ENCODE results near the gene SSTR3.
A peak's percentile ranks its signal among the peaks of the same experiment; 100 is the strongest.

SSTR3 gene

GRCh38 chr22:37244922-37245722 lies 32.8 kb upstream of the SSTR3 start:
- no peaks in the 10 kb centered on the region for H3K79me2 ChIP-seq (ENCODE audit: control insufficient read depth, insufficient read depth, low read length)
- H3K27me3 ChIP-seq (ENCODE audit: insufficient read depth, low read length, poor library complexity): no peaks in the 10 kb centered on the region
- H3K36me3 ChIP-seq (ENCODE audit: control insufficient read depth, insufficient read depth, low read length): no peaks in the 10 kb centered on the region
- H3K4me3 ChIP-seq (ENCODE audit: low read length): no peak overlapping the region
- H4K8ac ChIP-seq (ENCODE audit: low read depth, low read length): no peak overlapping the region
- no peak for DNase-seq
- H3K4me2 ChIP-seq (ENCODE audit: low read length): no peak overlapping the region
- H3K27ac ChIP-seq (ENCODE audit: low read depth, low read length): no peak overlapping the region
- no peak overlapping the region for H3K56ac ChIP-seq (ENCODE audit: low read length)
- H3K23ac ChIP-seq (ENCODE audit: low read length): no peak overlapping the region
- H2BK120ac ChIP-seq (ENCODE audit: low read depth, low read length): no peak overlapping the region
- WGBS (ENCODE audit: extremely low coverage, insufficient coverage, low lambda C conversion rate): no CpG with 5 or more reads among the region's 22 CpGs
- no peak overlapping the region for H2AK5ac ChIP-seq (ENCODE audit: low read length)
- H3K9ac ChIP-seq (ENCODE audit: low read length): no peak overlapping the region
- no peak overlapping the region for H4K5ac ChIP-seq (ENCODE audit: low read length)
- H2BK5ac ChIP-seq (ENCODE audit: low read length): no peak overlapping the region
- no peak overlapping the region for H3K4ac ChIP-seq (ENCODE audit: low read depth, low read length)
- H2BK15ac ChIP-seq (replicated peaks; ENCODE audit: low read depth): no peak overlapping the region
- peaks cover 3% of the 10 kb centered on the region for H3K4me1 ChIP-seq (ENCODE audit: control insufficient read depth, low read depth, low read length)
- no peaks in the 10 kb centered on the region for H3K79me1 ChIP-seq (ENCODE audit: low read length)
- no peak overlapping the region for H3K18ac ChIP-seq (ENCODE audit: low read length)

GRCh38 chr22:37244114-37244921 lies 32.0 kb upstream of the SSTR3 start, which contains the start of gene RAC2:
Gene RAC2, minus strand, starts transcription at chr22:37244269. Its CDS starts 121 bp downstream, at chr22:37244148.
- Histone ChIP-seq H2BK5ac (ENCODE audit: low read length) (no peak within 1 kb of the TSS), H3K4me3 (ENCODE audit: low read length) (no peak within 1 kb of the TSS), H3K23ac (ENCODE audit: low read length) (peak within 1 kb of the TSS; percentile 29), H3K79me1 (ENCODE audit: low read length) (no peaks in the 10 kb centered on the region), H3K27me3 (ENCODE audit: insufficient read depth, low read length, poor library complexity) (no peaks in the 10 kb centered on the region), H3K36me3 (ENCODE audit: control insufficient read depth, insufficient read depth, low read length) (no peaks in the 10 kb centered on the region), H3K79me2 (ENCODE audit: control insufficient read depth, insufficient read depth, low read length) (no peaks in the 10 kb centered on the region), H2BK15ac (replicated peaks; ENCODE audit: low read depth) (no peak within 1 kb of the TSS), H3K4me2 (ENCODE audit: low read length) (peak within 1 kb of the TSS; percentile 18), H2AK5ac (ENCODE audit: low read length) (no peak within 1 kb of the TSS), H3K56ac (ENCODE audit: low read length) (peak within 1 kb of the TSS; percentile 84), H3K4me1 (ENCODE audit: control insufficient read depth, low read depth, low read length) (peaks cover 3% of the 10 kb centered on the region), H3K27ac (ENCODE audit: low read depth, low read length) (no peak within 1 kb of the TSS), H3K4ac (ENCODE audit: low read depth, low read length) (no peak within 1 kb of the TSS), H4K8ac (ENCODE audit: low read depth, low read length) (no peak within 1 kb of the TSS), H3K9ac (ENCODE audit: low read length) (peak within 1 kb of the TSS; percentile 59), H4K5ac (ENCODE audit: low read length) (no peak within 1 kb of the TSS), H3K18ac (ENCODE audit: low read length) (no peak within 1 kb of the TSS), H2BK120ac (ENCODE audit: low read depth, low read length) (no peak within 1 kb of the TSS)
- peak; percentile 58 for DNase-seq
- WGBS (ENCODE audit: extremely low coverage, insufficient coverage, low lambda C conversion rate): no CpG with 5 or more reads among the region's 23 CpGs

- Histone ChIP-seq H3K9ac (ENCODE audit: low read length) (peak overlapping the region; percentile 59), H3K18ac (ENCODE audit: low read length) (no peak overlapping the region), H3K27ac (ENCODE audit: low read depth, low read length) (no peak overlapping the region), H2BK15ac (replicated peaks; ENCODE audit: low read depth) (no peak overlapping the region), H3K23ac (ENCODE audit: low read length) (peak overlapping the region; percentile 29), H3K79me1 (ENCODE audit: low read length) (no peaks in the 10 kb centered on the region), H3K79me2 (ENCODE audit: control insufficient read depth, insufficient read depth, low read length) (no peaks in the 10 kb centered on the region), H2BK120ac (ENCODE audit: low read depth, low read length) (no peak overlapping the region), H3K27me3 (ENCODE audit: insufficient read depth, low read length, poor library complexity) (no peaks in the 10 kb centered on the region), H3K4me1 (ENCODE audit: control insufficient read depth, low read depth, low read length) (peaks cover 3% of the 10 kb centered on the region), H2AK5ac (ENCODE audit: low read length) (no peak overlapping the region), H3K4me2 (ENCODE audit: low read length) (peak overlapping the region; percentile 18), H3K4me3 (ENCODE audit: low read length) (no peak overlapping the region), H2BK5ac (ENCODE audit: low read length) (no peak overlapping the region), H3K56ac (ENCODE audit: low read length) (peak overlapping the region; percentile 84), H4K8ac (ENCODE audit: low read depth, low read length) (no peak overlapping the region), H4K5ac (ENCODE audit: low read length) (no peak overlapping the region), H3K36me3 (ENCODE audit: control insufficient read depth, insufficient read depth, low read length) (no peaks in the 10 kb centered on the region), H3K4ac (ENCODE audit: low read depth, low read length) (no peak overlapping the region)
- WGBS (ENCODE audit: extremely low coverage, insufficient coverage, low lambda C conversion rate): no CpG with 5 or more reads among the region's 12 CpGs
- no peak for DNase-seq
Measured at GRCh38 chr22:37243402-37244113, 31.3 kb upstream of the SSTR3 start.

- DNase-seq: peak; percentile 71
- no peak overlapping the region for H3K4me2 ChIP-seq (ENCODE audit: low read length)
- no peak overlapping the region for H3K4ac ChIP-seq (ENCODE audit: low read depth, low read length)
- H3K18ac ChIP-seq (ENCODE audit: low read length): no peak overlapping the region
- H3K4me1 ChIP-seq (ENCODE audit: control insufficient read depth, low read depth, low read length): peaks cover 3% of the 10 kb centered on the region
- H2AK5ac ChIP-seq (ENCODE audit: low read length): no peak overlapping the region
- no peak overlapping the region for H4K8ac ChIP-seq (ENCODE audit: low read depth, low read length)
- H3K79me1 ChIP-seq (ENCODE audit: low read length): no peaks in the 10 kb centered on the region
- WGBS (ENCODE audit: extremely low coverage, insufficient coverage, low lambda C conversion rate): no CpG with 5 or more reads among the region's 16 CpGs
- H3K79me2 ChIP-seq (ENCODE audit: control insufficient read depth, insufficient read depth, low read length): no peaks in the 10 kb centered on the region
- no peaks in the 10 kb centered on the region for H3K27me3 ChIP-seq (ENCODE audit: insufficient read depth, low read length, poor library complexity)
- H2BK15ac ChIP-seq (replicated peaks; ENCODE audit: low read depth): no peak overlapping the region
- H2BK120ac ChIP-seq (ENCODE audit: low read depth, low read length): no peak overlapping the region
- no peak overlapping the region for H2BK5ac ChIP-seq (ENCODE audit: low read length)
- H4K5ac ChIP-seq (ENCODE audit: low read length): no peak overlapping the region
- peak overlapping the region; percentile 14 for H3K9ac ChIP-seq (ENCODE audit: low read length)
- no peak overlapping the region for H3K23ac ChIP-seq (ENCODE audit: low read length)
- H3K56ac ChIP-seq (ENCODE audit: low read length): peak overlapping the region; percentile 39
- no peaks in the 10 kb centered on the region for H3K36me3 ChIP-seq (ENCODE audit: control insufficient read depth, insufficient read depth, low read length)
- no peak overlapping the region for H3K27ac ChIP-seq (ENCODE audit: low read depth, low read length)
- H3K4me3 ChIP-seq (ENCODE audit: low read length): no peak overlapping the region
Measured at GRCh38 chr22:37242395-37242918, 30.2 kb upstream of the SSTR3 start.

- WGBS (ENCODE audit: extremely low coverage, insufficient coverage, low lambda C conversion rate): no CpG with 5 or more reads among the region's 19 CpGs
- H3K36me3 ChIP-seq (ENCODE audit: control insufficient read depth, insufficient read depth, low read length): no peaks in the 10 kb centered on the region
- H3K23ac ChIP-seq (ENCODE audit: low read length): peak overlapping the region; percentile 53
Measured at GRCh38 chr22:37241351-37242142, 29.3 kb upstream of the SSTR3 start.

More at GRCh38 chr22:37241351-37242142, 29.3 kb upstream of the SSTR3 start:
- H4K5ac ChIP-seq (ENCODE audit: low read length): no peak overlapping the region
- no peaks in the 10 kb centered on the region for H3K27me3 ChIP-seq (ENCODE audit: insufficient read depth, low read length, poor library complexity)
- no peaks in the 10 kb centered on the region for H3K79me2 ChIP-seq (ENCODE audit: control insufficient read depth, insufficient read depth, low read length)
- no peak overlapping the region for H3K27ac ChIP-seq (ENCODE audit: low read depth, low read length)
- no peak overlapping the region for H4K8ac ChIP-seq (ENCODE audit: low read depth, low read length)
- no peak overlapping the region for H2BK15ac ChIP-seq (replicated peaks; ENCODE audit: low read depth)
- H3K4me3 ChIP-seq (ENCODE audit: low read length): no peak overlapping the region
- H3K56ac ChIP-seq (ENCODE audit: low read length): peak overlapping the region; percentile 3
- H2AK5ac ChIP-seq (ENCODE audit: low read length): no peak overlapping the region
- no peak overlapping the region for H2BK120ac ChIP-seq (ENCODE audit: low read depth, low read length)
- H3K4me2 ChIP-seq (ENCODE audit: low read length): no peak overlapping the region
- no peak overlapping the region for H2BK5ac ChIP-seq (ENCODE audit: low read length)
- H3K9ac ChIP-seq (ENCODE audit: low read length): no peak overlapping the region
- no peaks in the 10 kb centered on the region for H3K79me1 ChIP-seq (ENCODE audit: low read length)
- H3K4ac ChIP-seq (ENCODE audit: low read depth, low read length): no peak overlapping the region
- no peak overlapping the region for H3K18ac ChIP-seq (ENCODE audit: low read length)
- no peak for DNase-seq
- H3K4me1 ChIP-seq (ENCODE audit: control insufficient read depth, low read depth, low read length): peaks cover 5% of the 10 kb centered on the region
